CD8-positive, alpha-beta memory T cell (primary cell): ENCODE data around the gene RPS6KA2. TPM values are rescaled to one million over a fixed set of nuclear protein-coding genes. Genes with fewer than 3 reads are reported as not detected.

Experiments
- CTCF ChIA-PET: fragments of 350-600 bp; sonication (Branson Sonifier 250); formaldehyde crosslinking; loops from one replicate; lab custom pipeline; 2021; ENCODE audit warnings: antibody characterized with exemption; lab: Charles Lee
- POLR2A ChIA-PET: fragments of 350-600 bp; sonication (Branson Sonifier 250); formaldehyde crosslinking; loops from one replicate; lab custom pipeline; 2021; ENCODE audit warnings: antibody characterized with exemption; lab: Charles Lee
- DNase-seq, 5 donors: peaks; one replicate each; pipeline versions ENCODE4 v3.0.0 to v3.0.0-alpha.2; 2020 to 2022; ENCODE audit warnings: mixed read lengths in 1 of 5
- H3K27ac ChIP-seq: one replicate; pipeline ENCODE4 v1.7.0; 2013; ENCODE audit warnings: low read depth, mild to moderate bottlenecking, low read length, moderate library complexity
- H3K27me3 ChIP-seq: 2 replicates; pipeline ENCODE4 v1.7.0; 2013; ENCODE audit warnings: low read length, mild to moderate bottlenecking; ENCODE audit not compliant: insufficient read depth, poor library complexity, severe bottlenecking
- H3K36me3 ChIP-seq: 2 replicates; pipeline ENCODE4 v1.7.0; 2013; ENCODE audit warnings: mild to moderate bottlenecking, low read length, moderate library complexity; ENCODE audit not compliant: insufficient read depth
- H3K4me1 ChIP-seq: 2 replicates; pipeline ENCODE4 v1.7.0; 2013; ENCODE audit warnings: mild to moderate bottlenecking, low read length, moderate library complexity; ENCODE audit not compliant: insufficient read depth
- H3K4me3 ChIP-seq: 2 replicates; pipeline ENCODE4 v1.7.0; 2013; ENCODE audit warnings: mild to moderate bottlenecking, low read length
- H3K9me3 ChIP-seq: 2 replicates; pipeline ENCODE4 v1.7.0; 2013; ENCODE audit warnings: mild to moderate bottlenecking, low read length
- H3K27ac Mint-ChIP-seq, 8 donors: one replicate each; pipeline ENCODE4 v1.8.0; 2020 to 2021; ENCODE audit warnings: mixed read lengths in 8 of 8, mild to moderate bottlenecking in 6 of 8, inconsistent platforms in 3 of 8, moderate library complexity in 3 of 8
- H3K27me3 Mint-ChIP-seq, 2 donors: one replicate each; pipeline ENCODE4 v1.8.0; 2020 to 2021; ENCODE audit warnings: mixed read lengths in 2 of 2, mild to moderate bottlenecking in 1 of 2, moderate library complexity in 1 of 2
- H3K36me3 Mint-ChIP-seq, 3 donors: one replicate each; pipeline ENCODE4 v1.8.0; 2020 to 2021; ENCODE audit warnings: mixed read lengths in 3 of 3, inconsistent platforms in 1 of 3, mild to moderate bottlenecking in 1 of 3
- H3K4me1 Mint-ChIP-seq, 3 donors: one replicate each; pipeline ENCODE4 v1.8.0; 2020 to 2021; ENCODE audit warnings: mixed read lengths in 3 of 3, inconsistent platforms in 1 of 3, mild to moderate bottlenecking in 1 of 3
- H3K4me3 Mint-ChIP-seq, 7 donors: one replicate each; pipeline ENCODE4 v1.8.0; 2020 to 2021; ENCODE audit warnings: mixed read lengths in 7 of 7, mild to moderate bottlenecking in 6 of 7, moderate library complexity in 4 of 7, inconsistent platforms in 2 of 7
- H3K9me3 Mint-ChIP-seq, 5 donors: one replicate each; pipeline ENCODE4 v1.8.0; 2020 to 2022; ENCODE audit warnings: mixed read lengths in 5 of 5, mild to moderate bottlenecking in 3 of 5, moderate library complexity in 2 of 5, inconsistent platforms in 1 of 5
- polyA plus RNA-seq: library from polyadenylated mRNA; unstranded; fragments of 300-500 nt; fragmentation: Illumina TruSeq; gene quantifications from one replicate; pipeline ENCODE4 v1.2.3, GENCODE V29; 2021
- total RNA-seq, 2 experiments: library from RNA; stranded (reverse); gene quantifications; one replicate each; pipeline ENCODE4 v1.2.3, GENCODE V29; 2021

The RPS6KA2 gene
- total and polyA plus RNA-seq, 3 experiments from 2014 or later: 3.6 to 4.7 (median 4.6) TPM

GRCh38 chr6:166460473-166461437, 166.3 kb downstream of the RPS6KA2 start:
- Mint-ChIP-seq H3K27ac (peak overlapping the region in 1 of 8 donors; percentile 70), H3K36me3 (peaks cover 0 to 5% (median 2%) of the 10 kb centered on the region in 3 donors), H3K4me1 (peaks cover 2 to 14% (median 4%) of the 10 kb centered on the region in 3 donors), H3K4me3 (no peak overlapping the region), H3K9me3 (peaks cover 0 to 7% (median 4%) of the 10 kb centered on the region in 5 donors), H3K27me3 (no peaks in the 10 kb centered on the region)
- Histone ChIP-seq H3K4me3 (no peak overlapping the region), H3K4me1 (no peaks in the 10 kb centered on the region), H3K36me3 (no peaks in the 10 kb centered on the region), H3K27me3 (no peaks in the 10 kb centered on the region), H3K9me3 (no peaks in the 10 kb centered on the region), H3K27ac (no peak overlapping the region)
- CTCF ChIA-PET: no interaction called here
- no peak for DNase-seq
- POLR2A ChIA-PET: no interaction called here

- Mint-ChIP-seq H3K36me3 (peaks cover 0 to 5% (median 2%) of the 10 kb centered on the region in 3 donors), H3K27ac (no peak overlapping the region), H3K9me3 (peaks cover 0 to 7% (median 4%) of the 10 kb centered on the region in 5 donors), H3K27me3 (no peaks in the 10 kb centered on the region), H3K4me1 (peaks cover 0 to 5% (median 0%) of the 10 kb centered on the region in 3 donors), H3K4me3 (no peak overlapping the region)
- Histone ChIP-seq H3K4me1 (no peaks in the 10 kb centered on the region), H3K27ac (no peak overlapping the region), H3K9me3 (no peaks in the 10 kb centered on the region), H3K4me3 (no peak overlapping the region), H3K36me3 (no peaks in the 10 kb centered on the region), H3K27me3 (no peaks in the 10 kb centered on the region)
- POLR2A ChIA-PET: no interaction called here
- CTCF ChIA-PET: no interaction called here
- no peak for DNase-seq
Measured at GRCh38 chr6:166459906-166460305, 167.1 kb downstream of the RPS6KA2 start.

- Histone ChIP-seq H3K4me3 (no peak overlapping the region), H3K9me3 (no peaks in the 10 kb centered on the region), H3K27me3 (no peaks in the 10 kb centered on the region), H3K4me1 (no peaks in the 10 kb centered on the region), H3K36me3 (no peaks in the 10 kb centered on the region), H3K27ac (no peak overlapping the region)
- peak overlapping the region in 1 of 8 donors; percentile 9 for H3K27ac Mint-ChIP-seq
- DNase-seq: no peak
- H3K4me3 Mint-ChIP-seq: no peak overlapping the region
- peaks cover 0 to 5% (median 2%) of the 10 kb centered on the region in 3 donors for H3K36me3 Mint-ChIP-seq
- ChIA-PET POLR2A (no interaction called here), CTCF (no interaction called here)
- no peaks in the 10 kb centered on the region for H3K27me3 Mint-ChIP-seq
- H3K9me3 Mint-ChIP-seq: peaks cover 0 to 7% (median 4%) of the 10 kb centered on the region in 5 donors
- H3K4me1 Mint-ChIP-seq: peaks cover 0 to 5% (median 0%) of the 10 kb centered on the region in 3 donors
Measured at GRCh38 chr6:166459272-166459671, 167.8 kb downstream of the RPS6KA2 start.

- H3K9me3 Mint-ChIP-seq: peaks cover 0 to 7% (median 4%) of the 10 kb centered on the region in 5 donors
- no peaks in the 10 kb centered on the region for H3K4me1 ChIP-seq
- no peaks in the 10 kb centered on the region for H3K27me3 ChIP-seq
- no peaks in the 10 kb centered on the region for H3K36me3 ChIP-seq
- no peak overlapping the region for H3K27ac ChIP-seq
- no peak for DNase-seq
- no peak overlapping the region for H3K27ac Mint-ChIP-seq
- no peak overlapping the region for H3K4me3 Mint-ChIP-seq
- H3K4me3 ChIP-seq: no peak overlapping the region
- H3K4me1 Mint-ChIP-seq: peaks cover 0 to 5% (median 0%) of the 10 kb centered on the region in 3 donors
- H3K27me3 Mint-ChIP-seq: no peaks in the 10 kb centered on the region
- CTCF ChIA-PET: interaction anchor here (0.6 to 2.0 kb wide), 5 partner anchors 9 to 318 kb away, joined by 3 to 4 read pairs (median 3); no protein-coding TSS in a partner anchor
- H3K36me3 Mint-ChIP-seq: peaks cover 0 to 10% (median 2%) of the 10 kb centered on the region in 3 donors
- POLR2A ChIA-PET: no interaction called here
- no peaks in the 10 kb centered on the region for H3K9me3 ChIP-seq
Measured at GRCh38 chr6:166456395-166457156, 170.5 kb downstream of the RPS6KA2 start.

GRCh38 chr6:166454692-166455515, 172.1 kb downstream of the RPS6KA2 start:
- CTCF ChIA-PET: interaction anchor here (1.1 to 2.0 kb wide), 2 partner anchors 19 to 172 kb away, joined by 3 to 4 read pairs; partner anchors contain the start of gene RPS6KA2

GRCh38 chr6:166453651-166454050, 173.4 kb downstream of the RPS6KA2 start:
- Mint-ChIP-seq H3K27me3 (no peaks in the 10 kb centered on the region), H3K9me3 (peaks cover 0 to 7% (median 4%) of the 10 kb centered on the region in 5 donors), H3K4me3 (no peak overlapping the region)

More at GRCh38 chr6:166454692-166455515, 172.1 kb downstream of the RPS6KA2 start:
- peaks cover 0 to 10% (median 2%) of the 10 kb centered on the region in 3 donors for H3K36me3 Mint-ChIP-seq
- H3K4me1 Mint-ChIP-seq: peaks cover 0 to 5% (median 0%) of the 10 kb centered on the region in 3 donors
- H3K4me3 Mint-ChIP-seq: no peak overlapping the region
- peaks cover 0 to 7% (median 4%) of the 10 kb centered on the region in 5 donors for H3K9me3 Mint-ChIP-seq
- H3K4me3 ChIP-seq: no peak overlapping the region
- no peaks in the 10 kb centered on the region for H3K9me3 ChIP-seq
- H3K27me3 ChIP-seq: no peaks in the 10 kb centered on the region
- no peak for DNase-seq
- no peak overlapping the region for H3K27ac ChIP-seq
- no peaks in the 10 kb centered on the region for H3K36me3 ChIP-seq
- no peaks in the 10 kb centered on the region for H3K27me3 Mint-ChIP-seq
- H3K27ac Mint-ChIP-seq: no peak overlapping the region
- no peaks in the 10 kb centered on the region for H3K4me1 ChIP-seq
- POLR2A ChIA-PET: interaction anchor here (0.6 kb wide), 1 partner anchor 65 kb away, joined by 4 read pairs; no protein-coding TSS in a partner anchor

GRCh38 chr6:166450167-166450873, 176.7 kb downstream of the RPS6KA2 start:
- no peak overlapping the region for H3K27ac Mint-ChIP-seq

More at GRCh38 chr6:166453651-166454050, 173.4 kb downstream of the RPS6KA2 start:
- Mint-ChIP-seq H3K4me1 (peaks cover 0 to 5% (median 0%) of the 10 kb centered on the region in 3 donors), H3K36me3 (peaks cover 0 to 10% (median 2%) of the 10 kb centered on the region in 3 donors), H3K27ac (no peak overlapping the region)
- H3K27ac ChIP-seq: no peak overlapping the region
- no peaks in the 10 kb centered on the region for H3K4me1 ChIP-seq
- DNase-seq: no peak
- H3K4me3 ChIP-seq: no peak overlapping the region
- no peaks in the 10 kb centered on the region for H3K9me3 ChIP-seq
- H3K36me3 ChIP-seq: no peaks in the 10 kb centered on the region
- H3K27me3 ChIP-seq: no peaks in the 10 kb centered on the region
- ChIA-PET POLR2A (no interaction called here), CTCF (no interaction called here)

More at GRCh38 chr6:166450167-166450873, 176.7 kb downstream of the RPS6KA2 start:
- H3K4me3 ChIP-seq: no peak overlapping the region
- no peak for DNase-seq
- H3K36me3 ChIP-seq: no peaks in the 10 kb centered on the region
- no peaks in the 10 kb centered on the region for H3K9me3 ChIP-seq
- H3K27ac ChIP-seq: no peak overlapping the region
- Mint-ChIP-seq H3K4me3 (no peak overlapping the region), H3K27me3 (peaks cover 0 to 4% of the 10 kb centered on the region in 2 donors), H3K36me3 (peaks cover 3 to 11% (median 3%) of the 10 kb centered on the region in 3 donors), H3K9me3 (no peaks in the 10 kb centered on the region), H3K4me1 (no peaks in the 10 kb centered on the region)
- H3K4me1 ChIP-seq: no peaks in the 10 kb centered on the region
- ChIA-PET CTCF (no interaction called here), POLR2A (no interaction called here)
- H3K27me3 ChIP-seq: no peaks in the 10 kb centered on the region
